Activated T-helper 1 cell treated with anti-CD3 and anti-CD28 coated beads, Interleukin-12 subunit alpha, Interleukin-12 subunit beta, Interleukin-2, Interleukin-4 antibody, amounts not matched to agents 30 ng/mL and 10 ng/mL and 1 ng/mL, durations not matched to agents 14 hours and 24 hours and 36 hours (primary cell): ENCODE results near the gene FAM25A. TPM values are rescaled to one million over a fixed set of nuclear protein-coding genes. Genes with fewer than 3 reads are reported as not detected.
"Not testable (repeated sequence)": the region's sequence is repeated elsewhere in the genome, so short reads cannot be mapped to it uniquely, and the experiment has no call there.

Experiments used
- DNase-seq: peaks from one replicate; pipeline ENCODE4 v3.0.0; 2021; ENCODE audit warnings: low spot score
- H3K27ac Mint-ChIP-seq: one replicate; pipeline ENCODE4 v1.8.0; 2021; ENCODE audit warnings: mild to moderate bottlenecking, mixed read lengths
- H3K27me3 Mint-ChIP-seq: one replicate; pipeline ENCODE4 v1.8.0; 2022; ENCODE audit warnings: mild to moderate bottlenecking, moderate library complexity, mixed read lengths; ENCODE audit not compliant: insufficient read depth
- H3K36me3 Mint-ChIP-seq: one replicate; pipeline ENCODE4 v1.8.0; 2021; ENCODE audit warnings: low read depth, mixed read lengths
- H3K4me1 Mint-ChIP-seq: one replicate; pipeline ENCODE4 v1.8.0; 2021; ENCODE audit warnings: low read depth, mixed read lengths
- H3K4me3 Mint-ChIP-seq: one replicate; pipeline ENCODE4 v1.8.0; 2021; ENCODE audit warnings: mild to moderate bottlenecking, moderate library complexity, mixed read lengths
- H3K9me3 Mint-ChIP-seq: one replicate; pipeline ENCODE4 v1.8.0; 2021; ENCODE audit warnings: mixed read lengths
- intact Hi-C: fragments of 100-400 bp; cut with micrococcal nuclease; formaldehyde crosslinking; loops from one replicate; pipeline ENCODE4 v1.15.1; 2024
- total RNA-seq: library from RNA; stranded (reverse); gene quantifications from 2 replicates; pipeline ENCODE4 v1.2.3, GENCODE V29; 2022

FAM25A gene
- total RNA-seq, 1 donor from 2014 or later: not detected

DNA sequence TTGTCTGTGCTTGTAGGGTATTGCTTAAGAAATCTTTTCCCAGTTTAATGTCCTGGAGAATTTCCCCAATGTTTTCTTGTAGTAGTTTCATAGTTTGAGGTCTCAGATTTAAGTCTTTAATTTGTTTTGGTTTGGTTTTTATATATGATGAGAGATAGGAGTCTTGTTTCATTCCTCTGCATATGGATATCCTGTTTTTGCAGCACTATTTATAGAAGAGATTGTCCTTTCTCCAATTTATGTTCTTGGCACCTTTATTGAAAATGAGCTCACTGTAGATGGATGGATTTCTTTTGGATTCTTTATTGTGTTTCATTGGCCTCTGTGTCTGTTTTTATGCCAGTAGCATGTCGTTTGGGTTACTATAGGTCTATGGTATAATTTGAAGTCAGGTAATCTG is 31.6 kb upstream of the FAM25A start:
- intact Hi-C loops: no loop called here
- Mint-ChIP-seq H3K27me3 (peaks cover 28% of the 10 kb centered on the region), H3K4me3 (no peak overlapping the region), H3K9me3 (no peaks in the 10 kb centered on the region), H3K4me1 (no peaks in the 10 kb centered on the region), H3K27ac (no peak overlapping the region), H3K36me3 (no peaks in the 10 kb centered on the region)
- DNase-seq: no peak

DNA sequence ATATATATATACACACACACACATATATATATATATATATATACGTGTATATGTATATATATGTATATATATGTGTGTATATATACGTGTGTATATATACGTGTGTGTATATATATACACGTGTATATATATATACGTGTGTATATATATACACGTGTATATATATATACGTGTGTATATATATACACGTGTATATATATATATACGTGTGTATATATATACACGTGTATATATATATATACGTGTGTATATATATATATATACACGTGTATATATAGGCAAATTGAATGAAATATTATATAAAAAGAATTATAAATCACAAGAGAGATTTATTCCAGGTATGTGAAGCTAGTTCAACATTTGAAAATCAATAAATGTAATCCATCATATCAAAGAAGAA is 28.7 kb upstream of the FAM25A start:
- H3K9me3 Mint-ChIP-seq, intact Hi-C loops, H3K4me1 Mint-ChIP-seq, DNase-seq, H3K4me3 Mint-ChIP-seq, H3K27ac Mint-ChIP-seq, H3K36me3 Mint-ChIP-seq: not testable (repeated sequence)
- H3K27me3 Mint-ChIP-seq: peaks cover 30% of the 10 kb centered on the region

DNA sequence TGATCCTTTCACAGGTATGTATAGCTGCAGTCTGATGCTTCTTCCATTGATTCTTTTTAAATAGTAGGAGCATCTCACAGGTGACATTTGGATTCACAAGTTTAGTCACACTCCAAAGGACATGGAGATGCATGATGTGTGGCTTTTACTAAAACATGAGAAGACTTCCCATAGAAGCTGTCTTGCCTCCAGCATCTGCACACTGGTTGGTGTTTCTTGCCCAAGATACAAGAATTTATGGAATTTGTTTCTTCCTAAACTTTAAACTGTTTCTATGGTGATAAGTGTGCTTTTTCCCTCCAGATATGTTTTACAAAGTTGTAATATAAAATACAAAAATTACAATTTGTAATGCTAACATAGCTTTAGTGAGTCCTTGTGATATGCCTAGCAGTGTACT is 27.6 kb upstream of the FAM25A start:
- H3K4me3 Mint-ChIP-seq: no peak overlapping the region
- intact Hi-C loops: no loop called here
- peaks cover 34% of the 10 kb centered on the region for H3K27me3 Mint-ChIP-seq
- H3K27ac Mint-ChIP-seq: no peak overlapping the region
- H3K36me3 Mint-ChIP-seq: no peaks in the 10 kb centered on the region
- DNase-seq: no peak
- no peaks in the 10 kb centered on the region for H3K4me1 Mint-ChIP-seq
- H3K9me3 Mint-ChIP-seq: no peaks in the 10 kb centered on the region

DNA sequence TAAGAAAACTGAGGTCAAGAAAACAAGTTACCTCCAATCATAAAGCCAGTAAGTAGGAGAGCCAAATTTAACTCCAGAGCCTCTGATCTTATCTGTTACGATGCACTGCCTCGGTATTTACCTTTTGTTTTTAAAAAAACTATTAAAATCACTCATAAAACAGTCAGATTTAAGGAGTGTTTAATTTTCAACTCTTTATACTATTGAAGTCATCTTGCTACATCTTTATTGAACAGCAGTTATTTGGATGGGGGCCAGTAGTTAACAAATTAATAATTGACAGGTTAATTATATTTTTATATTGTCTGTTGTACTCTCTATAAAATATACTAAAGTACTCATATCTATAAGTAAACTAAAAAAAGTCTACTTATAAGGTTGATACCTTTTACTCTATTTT is 27.2 kb upstream of the FAM25A start:
- intact Hi-C loops: no loop called here

DNA sequence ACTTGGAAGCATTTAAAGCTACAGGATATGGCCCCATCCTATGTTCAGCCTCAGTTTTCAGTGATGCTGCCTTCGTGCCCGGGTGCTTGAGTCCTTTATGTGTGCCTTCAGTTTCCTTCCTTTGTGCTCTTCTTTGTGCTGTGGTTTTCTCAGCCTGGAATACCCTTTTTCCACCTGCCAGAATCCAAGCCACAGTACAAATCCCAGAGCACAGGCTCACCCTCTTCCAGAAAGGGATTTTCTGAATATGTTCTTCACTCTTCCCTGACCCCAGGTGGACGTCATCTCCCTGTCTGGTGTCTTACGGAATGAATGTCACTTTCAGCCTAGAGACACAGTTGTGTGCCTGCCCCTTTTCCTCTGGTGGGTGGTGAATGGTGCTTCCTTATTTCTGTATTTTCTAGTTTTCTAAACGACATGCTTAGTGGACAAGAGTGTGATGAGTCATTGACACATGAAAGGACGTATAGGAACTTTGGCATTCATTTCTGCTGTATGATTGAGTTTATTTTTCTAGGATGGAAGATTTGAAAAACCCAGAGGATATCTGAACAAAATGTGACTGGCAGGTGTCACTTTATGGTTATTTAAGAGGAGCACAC is 20.2 kb upstream of the FAM25A start:
- H3K9me3 Mint-ChIP-seq, DNase-seq, H3K4me3 Mint-ChIP-seq, H3K36me3 Mint-ChIP-seq, intact Hi-C loops, H3K4me1 Mint-ChIP-seq, H3K27ac Mint-ChIP-seq: not testable (repeated sequence)
- H3K27me3 Mint-ChIP-seq: peaks cover 13% of the 10 kb centered on the region

More for the DNA sequence above, 27.2 kb upstream of the FAM25A start:
- no peak for DNase-seq
- no peaks in the 10 kb centered on the region for H3K9me3 Mint-ChIP-seq
- no peaks in the 10 kb centered on the region for H3K36me3 Mint-ChIP-seq
- peaks cover 34% of the 10 kb centered on the region for H3K27me3 Mint-ChIP-seq
- H3K4me1 Mint-ChIP-seq: no peaks in the 10 kb centered on the region
- no peak overlapping the region for H3K27ac Mint-ChIP-seq
- H3K4me3 Mint-ChIP-seq: no peak overlapping the region

DNA sequence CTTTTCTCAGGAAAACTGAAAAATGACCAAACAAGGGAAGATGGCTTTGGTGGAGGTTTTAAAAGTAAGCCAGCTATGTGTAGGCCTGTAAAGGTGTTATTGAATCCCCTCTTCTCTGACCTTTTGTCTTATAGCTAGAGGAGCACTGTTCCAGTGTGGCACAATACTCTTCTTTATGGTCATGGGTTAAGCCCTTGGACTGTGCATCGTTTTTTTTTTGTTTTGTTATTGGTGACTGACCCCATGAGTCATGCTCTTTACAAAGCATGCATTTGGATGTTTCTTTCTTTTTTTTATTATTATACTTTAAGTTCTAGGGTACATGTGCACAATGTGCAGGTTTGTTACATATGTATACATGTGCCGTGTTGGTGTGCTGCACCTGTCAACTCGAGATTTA is 19.6 kb upstream of the FAM25A start:
- H3K4me1 Mint-ChIP-seq: no peaks in the 10 kb centered on the region
- H3K27me3 Mint-ChIP-seq: peaks cover 13% of the 10 kb centered on the region
- no peaks in the 10 kb centered on the region for H3K9me3 Mint-ChIP-seq
- H3K27ac Mint-ChIP-seq: no peak overlapping the region
- DNase-seq: no peak
- no peak overlapping the region for H3K4me3 Mint-ChIP-seq
- intact Hi-C loops: no loop called here
- H3K36me3 Mint-ChIP-seq: no peaks in the 10 kb centered on the region

DNA sequence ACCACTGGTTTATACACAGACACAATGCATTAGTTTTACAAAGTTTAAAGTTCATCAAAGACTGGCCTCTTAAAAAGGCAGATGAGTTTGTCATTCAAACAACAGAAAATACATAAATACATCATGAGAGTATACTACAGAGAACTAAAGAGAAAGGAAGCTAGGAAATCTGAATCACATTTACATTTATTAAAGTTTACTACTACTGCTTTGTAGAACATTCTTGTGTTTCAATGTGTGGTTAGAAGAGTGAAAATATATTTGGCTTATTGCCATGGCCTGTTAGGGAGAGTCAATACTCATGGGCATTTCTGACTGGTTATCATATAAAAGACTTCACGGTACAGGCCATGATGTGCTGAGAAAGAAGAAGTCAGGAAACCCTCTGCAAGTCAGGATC is 13.0 kb upstream of the FAM25A start:
- intact Hi-C loops, H3K27me3 Mint-ChIP-seq, H3K4me1 Mint-ChIP-seq, H3K27ac Mint-ChIP-seq, H3K9me3 Mint-ChIP-seq, H3K4me3 Mint-ChIP-seq, DNase-seq, H3K36me3 Mint-ChIP-seq: not testable (repeated sequence)

DNA sequence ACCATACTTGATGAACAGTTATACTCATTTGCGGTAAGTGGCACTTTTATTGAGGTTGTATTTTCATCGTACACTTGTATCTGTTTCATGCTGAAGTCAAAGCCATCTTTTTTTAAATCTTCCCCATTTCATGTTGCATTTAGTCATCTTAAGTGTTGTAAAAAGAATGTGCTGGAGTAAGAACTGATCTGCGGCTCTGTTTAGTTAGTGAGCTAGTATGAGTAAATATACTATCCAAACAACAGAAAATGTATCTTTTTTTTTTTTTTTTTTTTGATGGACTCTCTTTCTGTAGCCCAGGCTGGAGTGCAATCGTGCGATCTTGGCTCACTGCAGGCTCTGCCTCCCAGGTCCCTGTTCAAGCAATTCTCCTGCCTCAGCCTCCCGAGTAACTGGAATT is 12.4 kb upstream of the FAM25A start:
- H3K27me3 Mint-ChIP-seq, H3K4me3 Mint-ChIP-seq, DNase-seq, intact Hi-C loops, H3K9me3 Mint-ChIP-seq, H3K36me3 Mint-ChIP-seq, H3K4me1 Mint-ChIP-seq, H3K27ac Mint-ChIP-seq: not testable (repeated sequence)

DNA sequence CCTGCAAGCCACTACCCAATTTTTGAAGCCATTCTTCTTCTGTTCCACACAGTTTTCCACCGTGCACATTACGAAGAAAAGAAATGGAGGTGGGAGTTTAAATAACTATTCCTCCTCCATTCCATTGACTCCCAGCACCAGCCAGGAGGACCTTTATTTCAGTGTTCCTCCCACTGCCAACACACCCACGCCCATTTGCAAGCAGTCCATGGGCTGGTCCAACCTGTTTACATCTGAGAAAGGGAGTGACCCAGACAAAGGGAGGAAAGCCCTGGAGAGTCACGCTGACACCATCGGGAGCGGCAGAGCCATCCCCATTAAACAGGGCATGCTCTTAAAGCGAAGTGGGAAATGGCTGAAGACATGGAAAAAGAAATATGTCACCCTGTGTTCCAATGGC is 11.8 kb upstream of the FAM25A start:
- DNase-seq, H3K4me1 Mint-ChIP-seq, H3K4me3 Mint-ChIP-seq, H3K36me3 Mint-ChIP-seq, H3K27ac Mint-ChIP-seq, H3K9me3 Mint-ChIP-seq, intact Hi-C loops, H3K27me3 Mint-ChIP-seq: not testable (repeated sequence)

DNA sequence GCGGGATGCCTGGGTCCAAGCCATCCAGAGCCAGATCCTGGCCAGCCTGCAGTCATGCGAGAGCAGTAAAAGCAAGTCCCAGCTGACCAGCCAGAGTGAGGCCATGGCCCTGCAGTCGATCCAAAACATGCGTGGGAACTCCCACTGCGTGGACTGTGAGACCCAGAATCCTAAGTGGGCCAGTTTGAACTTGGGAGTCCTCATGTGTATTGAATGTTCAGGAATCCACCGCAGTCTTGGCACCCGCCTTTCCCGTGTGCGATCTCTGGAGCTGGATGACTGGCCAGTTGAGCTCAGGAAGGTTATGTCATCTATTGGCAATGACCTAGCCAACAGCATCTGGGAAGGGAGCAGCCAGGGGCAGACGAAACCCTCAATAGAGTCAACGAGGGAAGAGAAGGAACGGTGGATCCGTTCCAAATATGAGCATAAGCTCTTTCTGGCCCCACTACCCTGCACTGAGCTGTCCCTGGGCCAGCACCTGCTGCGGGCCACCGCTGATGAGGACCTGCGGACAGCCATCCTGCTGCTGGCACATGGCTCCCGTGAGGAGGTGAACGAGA is 10.9 kb upstream of the FAM25A start:
- H3K27me3 Mint-ChIP-seq, H3K4me3 Mint-ChIP-seq, H3K36me3 Mint-ChIP-seq, DNase-seq, H3K27ac Mint-ChIP-seq, H3K9me3 Mint-ChIP-seq, H3K4me1 Mint-ChIP-seq, intact Hi-C loops: not testable (repeated sequence)

DNA sequence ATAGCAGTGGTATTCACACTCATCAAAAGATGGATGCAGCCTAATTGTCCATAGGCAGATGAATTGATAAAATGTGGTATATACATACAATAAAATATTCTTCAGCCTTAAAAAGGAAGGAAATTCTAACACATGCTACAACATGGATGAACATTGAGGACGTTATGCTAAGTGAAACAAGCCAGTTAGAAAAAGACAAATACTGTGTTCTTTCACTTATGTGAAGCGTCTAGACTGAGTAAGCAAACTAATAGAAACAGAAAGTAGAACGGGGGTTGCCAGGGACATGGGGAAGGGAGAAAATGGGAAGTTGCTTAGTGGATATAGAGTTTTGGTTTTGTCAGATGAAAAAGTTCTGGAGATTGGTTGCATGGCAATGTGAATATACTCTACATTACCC is 6.6 kb upstream of the FAM25A start:
- H3K4me3 Mint-ChIP-seq, H3K27me3 Mint-ChIP-seq, intact Hi-C loops, DNase-seq, H3K27ac Mint-ChIP-seq, H3K4me1 Mint-ChIP-seq, H3K36me3 Mint-ChIP-seq, H3K9me3 Mint-ChIP-seq: not testable (repeated sequence)

DNA sequence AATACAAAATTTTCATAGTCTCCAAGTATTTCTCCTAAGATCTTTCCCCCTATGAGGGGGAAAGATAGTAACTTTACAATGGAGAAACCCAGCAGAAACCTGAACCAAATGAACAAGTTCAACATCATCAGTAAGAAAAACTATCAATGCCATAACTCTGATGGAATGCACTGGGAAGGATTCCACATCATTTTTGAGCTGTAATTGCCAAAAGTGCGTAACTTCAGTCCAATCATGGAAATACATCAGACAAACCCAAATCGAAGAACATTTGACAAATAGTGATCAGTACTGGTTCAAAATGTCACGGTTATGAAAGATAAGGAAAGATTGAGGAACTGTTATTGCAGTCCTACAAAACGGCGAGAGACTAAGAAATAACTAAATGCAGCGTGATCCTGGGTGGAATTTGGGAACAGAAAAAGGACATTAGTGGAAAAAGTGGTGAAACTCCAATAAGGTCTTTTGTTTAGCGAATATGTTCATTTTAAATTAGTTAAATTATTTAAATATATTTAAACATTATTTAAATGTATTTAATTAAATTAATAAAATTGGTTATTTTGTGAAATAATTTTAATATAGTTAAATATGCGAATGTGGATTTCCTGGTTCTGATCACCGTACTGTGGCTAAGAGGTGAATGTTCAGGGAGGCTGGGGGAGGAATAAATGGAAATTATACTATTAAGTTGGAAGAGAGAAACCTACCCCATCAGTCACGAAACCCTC is 4.9 kb upstream of the FAM25A start:
- H3K9me3 Mint-ChIP-seq, H3K36me3 Mint-ChIP-seq, H3K27me3 Mint-ChIP-seq, H3K4me1 Mint-ChIP-seq, DNase-seq, H3K27ac Mint-ChIP-seq, H3K4me3 Mint-ChIP-seq, intact Hi-C loops: not testable (repeated sequence)

DNA sequence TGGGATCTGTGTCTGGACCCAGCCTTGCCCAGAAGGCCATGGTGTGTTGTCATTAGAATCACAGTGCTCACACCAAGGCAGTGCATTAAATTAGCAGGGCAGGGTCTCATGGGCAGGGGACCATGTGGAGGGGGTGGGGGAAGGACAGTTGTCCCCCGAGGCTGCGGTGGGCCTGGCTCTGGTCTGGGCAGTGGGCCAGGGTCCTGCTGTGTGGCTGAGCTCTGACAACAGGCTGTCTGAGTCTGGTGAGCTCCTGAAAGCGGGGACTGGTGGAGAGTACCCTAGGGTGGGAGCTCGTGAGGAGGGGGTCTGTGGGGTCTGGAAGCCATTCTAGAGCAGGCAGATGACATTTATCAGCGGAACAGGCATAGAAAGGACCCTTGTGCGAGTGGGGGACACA is 2.0 kb upstream of the FAM25A start:
- H3K9me3 Mint-ChIP-seq: not testable (repeated sequence)

More for the DNA sequence above, 2.0 kb upstream of the FAM25A start:
- H3K36me3 Mint-ChIP-seq, H3K4me1 Mint-ChIP-seq, H3K27me3 Mint-ChIP-seq, intact Hi-C loops, DNase-seq, H3K27ac Mint-ChIP-seq, H3K4me3 Mint-ChIP-seq: not testable (repeated sequence)
